HepG2 (cell line): ENCODE results near the gene SYT10.
"Not testable (repeated sequence)": the region's sequence is repeated elsewhere in the genome, so short reads cannot be mapped to it uniquely, and the experiment has no call there.

Source experiments
- ASH2L ChIP-seq: fragments of 300-600, 200-600 bp; sonication (generic); IDR thresholded peaks from 2 replicates; pipeline ENCODE4 v1.7.0; 2017; ENCODE audit warnings: low read depth, mild to moderate bottlenecking, moderate library complexity, mixed read lengths, low read length; ENCODE audit not compliant: insufficient read length
- NR2C2 ChIP-seq: sonication (generic); formaldehyde crosslinking; IDR thresholded peaks from 2 replicates; pipeline ENCODE4 v1.4.0; 2020; ENCODE audit warnings: missing genetic modification reagents, mild to moderate bottlenecking, moderate library complexity, borderline replicate concordance
- POLR2A ChIP-seq, 2 experiments: IDR thresholded peaks; 2 replicates each; pipeline ENCODE4 v1.6.1; 2011; ENCODE audit warnings: low read depth in 2 of 2, low read length in 2 of 2, mild to moderate bottlenecking in 1 of 2, moderate library complexity in 1 of 2; ENCODE audit not compliant: insufficient read depth in 1 of 2
- PPARG ChIP-seq: conservative IDR thresholded peaks from 2 replicates; pipeline ENCODE4 v1.6.1; 2016; ENCODE audit warnings: missing biosample characterization, missing genetic modification reagents
- SP1 ChIP-seq, 2 experiments: fragments of 450-650 bp in 1 of 2; sonication (generic) in 1 of 2; formaldehyde crosslinking in 1 of 2; IDR thresholded peaks; 2 replicates each; pipeline versions ENCODE4 v1.4.0 to v1.6.1; 2016 to 2020; ENCODE audit warnings: missing genetic modification reagents in 1 of 2
- ZBTB7A ChIP-seq: sonication (generic); formaldehyde crosslinking; IDR thresholded peaks from 2 replicates; pipeline ENCODE4 v1.8.0; 2022; ENCODE audit warnings: mild to moderate bottlenecking, missing genetic modification reagents
- ZKSCAN8 ChIP-seq: IDR thresholded peaks from 2 replicates; pipeline ENCODE4 v1.6.1; 2016; ENCODE audit warnings: borderline replicate concordance, missing genetic modification reagents, missing compliant biosample characterization
- ZNF451 ChIP-seq: sonication (generic); formaldehyde crosslinking; IDR thresholded peaks from 2 replicates; pipeline ENCODE4 v1.5.0; 2020; ENCODE audit warnings: mild to moderate bottlenecking, missing genetic modification reagents
- TF ChIP-seq, protein P1 (sequence below): sonication (generic); formaldehyde crosslinking; IDR thresholded peaks from 2 replicates; pipeline ENCODE4 v1.5.0; 2020; ENCODE audit warnings: mild to moderate bottlenecking, missing genetic modification reagents, moderate library complexity

DNA sequence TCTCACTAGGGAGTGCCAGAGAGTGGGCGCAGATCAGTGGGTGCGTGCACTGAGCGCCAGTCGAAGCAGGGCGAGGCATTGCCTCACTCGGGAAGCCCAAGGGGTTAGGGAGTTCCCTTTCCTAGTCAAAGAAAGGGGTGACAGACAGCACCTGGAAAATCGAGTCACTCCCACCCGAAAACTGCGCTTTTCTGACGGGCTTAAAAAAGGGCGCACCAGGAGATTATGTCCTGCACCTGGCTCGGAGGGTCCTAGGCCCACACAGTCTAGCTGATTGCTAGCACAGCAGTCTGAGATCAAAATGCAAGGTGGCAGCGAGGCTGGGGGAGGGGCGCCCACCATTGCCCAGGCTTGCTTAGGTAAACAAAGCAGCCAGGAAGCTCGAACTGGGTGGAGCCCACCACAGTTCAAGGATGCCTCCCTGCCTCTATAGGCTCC lies 107.6 kb downstream of the SYT10 start:
- not testable (repeated sequence) for TF ChIP-seq NR2C2 (CRISPR knock-in tag); SP1 (IDR thresholded peaks at IDR 0.05); SP1 (CRISPR knock-in tag; IDR thresholded peaks at IDR 0.05); POLR2A (IDR thresholded peaks at IDR 0.05; ENCODE audit: insufficient read depth in 1 of 2, low read depth in 2 of 2, low read length in 2 of 2); ASH2L; ZNF451 (CRISPR knock-in tag); ZKSCAN8 (CRISPR knock-in tag); PPARG (CRISPR knock-in tag); ZBTB7A (CRISPR knock-in tag)
- TF ChIP-seq, protein P1, sequence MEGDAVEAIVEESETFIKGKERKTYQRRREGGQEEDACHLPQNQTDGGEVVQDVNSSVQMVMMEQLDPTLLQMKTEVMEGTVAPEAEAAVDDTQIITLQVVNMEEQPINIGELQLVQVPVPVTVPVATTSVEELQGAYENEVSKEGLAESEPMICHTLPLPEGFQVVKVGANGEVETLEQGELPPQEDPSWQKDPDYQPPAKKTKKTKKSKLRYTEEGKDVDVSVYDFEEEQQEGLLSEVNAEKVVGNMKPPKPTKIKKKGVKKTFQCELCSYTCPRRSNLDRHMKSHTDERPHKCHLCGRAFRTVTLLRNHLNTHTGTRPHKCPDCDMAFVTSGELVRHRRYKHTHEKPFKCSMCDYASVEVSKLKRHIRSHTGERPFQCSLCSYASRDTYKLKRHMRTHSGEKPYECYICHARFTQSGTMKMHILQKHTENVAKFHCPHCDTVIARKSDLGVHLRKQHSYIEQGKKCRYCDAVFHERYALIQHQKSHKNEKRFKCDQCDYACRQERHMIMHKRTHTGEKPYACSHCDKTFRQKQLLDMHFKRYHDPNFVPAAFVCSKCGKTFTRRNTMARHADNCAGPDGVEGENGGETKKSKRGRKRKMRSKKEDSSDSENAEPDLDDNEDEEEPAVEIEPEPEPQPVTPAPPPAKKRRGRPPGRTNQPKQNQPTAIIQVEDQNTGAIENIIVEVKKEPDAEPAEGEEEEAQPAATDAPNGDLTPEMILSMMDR (CRISPR knock-in tag) = not testable (repeated sequence)
